HepG2 (cell line): Measurements from ENCODE around the gene ZNF620. TPM values are rescaled to one million over a fixed set of nuclear protein-coding genes. Genes with fewer than 3 reads are reported as not detected.
A peak's percentile ranks its signal among the peaks of the same experiment; 100 is the strongest.

ENCODE experiments used
- CCDC6 ChIP-seq: sonication (generic); formaldehyde crosslinking; IDR thresholded peaks from 2 replicates; pipeline ENCODE4 v1.8.1; 2022; ENCODE audit warnings: mild to moderate bottlenecking, missing genetic modification reagents, moderate library complexity
- FOXP1 ChIP-seq, 2 experiments: fragments of 450-650 bp in 1 of 2; IDR thresholded peaks; 2 replicates each; pipeline ENCODE4 v1.6.1; 2017 to 2018; ENCODE audit warnings: antibody characterized with exemption in 1 of 2
- HOMEZ ChIP-seq: IDR thresholded peaks from 2 replicates; pipeline ENCODE4 v1.6.1; 2016; ENCODE audit warnings: low read depth
- IRF2 ChIP-seq: IDR thresholded peaks from 2 replicates; pipeline ENCODE4 v1.6.1; 2018; ENCODE audit warnings: missing genetic modification reagents, missing compliant biosample characterization
- JUND ChIP-seq: sonication (generic); formaldehyde crosslinking; IDR thresholded peaks from 2 replicates; pipeline ENCODE4 v1.8.0; 2022; ENCODE audit warnings: mild to moderate bottlenecking, missing genetic modification reagents
- KLF6 ChIP-seq: IDR thresholded peaks from 2 replicates; pipeline ENCODE4 v1.8.0; 2016; ENCODE audit warnings: missing biosample characterization, missing genetic modification reagents
- NPAS2 ChIP-seq: sonication (generic); formaldehyde crosslinking; IDR thresholded peaks from 2 replicates; pipeline ENCODE4 v1.8.0; 2022; ENCODE audit warnings: mild to moderate bottlenecking, missing genetic modification reagents, borderline replicate concordance
- SRSF9 ChIP-seq: fragments of 200-400 bp; formaldehyde crosslinking; IDR thresholded peaks from 2 replicates; pipeline ENCODE4 v1.6.1; 2018; ENCODE audit warnings: borderline replicate concordance, mild to moderate bottlenecking, low read depth, low read length; ENCODE audit not compliant: insufficient read depth, poor library complexity, severe bottlenecking
- STAT5B ChIP-seq: sonication (generic); formaldehyde crosslinking; IDR thresholded peaks from 2 replicates; pipeline ENCODE4 v1.4.0; 2020; ENCODE audit warnings: missing genetic modification reagents
- U2AF1 ChIP-seq: fragments of 200-400 bp; formaldehyde crosslinking; optimal IDR thresholded peaks from 2 replicates; pipeline ENCODE3; 2017; ENCODE audit warnings: mild to moderate bottlenecking, low read depth, low read length
- ZNF124 ChIP-seq: sonication (generic); formaldehyde crosslinking; IDR thresholded peaks from 2 replicates; pipeline ENCODE4 v1.4.0; 2020; ENCODE audit warnings: missing genetic modification reagents
- ZNF260 ChIP-seq: sonication (generic); formaldehyde crosslinking; IDR thresholded peaks from 2 replicates; pipeline ENCODE4 v1.4.0; 2020; ENCODE audit warnings: missing genetic modification reagents, low read depth, mild to moderate bottlenecking, borderline replicate concordance
- ZNF281 ChIP-seq: sonication (generic); formaldehyde crosslinking; IDR thresholded peaks from 2 replicates; pipeline ENCODE4 v1.4.0; 2020; ENCODE audit warnings: missing genetic modification reagents, borderline replicate concordance
- ZNF343 ChIP-seq: sonication (generic); formaldehyde crosslinking; IDR thresholded peaks from 2 replicates; pipeline ENCODE4 v1.4.0; 2020; ENCODE audit warnings: mild to moderate bottlenecking, missing genetic modification reagents
- ZNF446 ChIP-seq: sonication (generic); formaldehyde crosslinking; IDR thresholded peaks from 2 replicates; pipeline ENCODE4 v1.5.0; 2020; ENCODE audit warnings: mild to moderate bottlenecking, missing genetic modification reagents
- ZNF543 ChIP-seq: sonication (generic); formaldehyde crosslinking; IDR thresholded peaks from 2 replicates; pipeline ENCODE4 v1.4.0; 2020; ENCODE audit warnings: mild to moderate bottlenecking, missing genetic modification reagents
- ZNF577 ChIP-seq: sonication (generic); formaldehyde crosslinking; IDR thresholded peaks from 2 replicates; pipeline ENCODE4 v1.4.0; 2020; ENCODE audit warnings: mild to moderate bottlenecking, low read depth, missing genetic modification reagents, borderline replicate concordance
- ZNF768 ChIP-seq: sonication (generic); formaldehyde crosslinking; IDR thresholded peaks from 2 replicates; pipeline ENCODE4 v1.4.0; 2020; ENCODE audit warnings: missing genetic modification reagents
- polyA plus RNA-seq, 8 experiments: library from polyadenylated mRNA; depleted of rRNA in 3 of 8; stranded (reverse) in 7 of 8; unstranded in 1 of 8; fragments of >200 nt; fragmentation: Illumina TruSeq in 4 of 8; extraction: Trizol in 4 of 8; gene quantifications; 2 replicates each; pipeline versions ENCODE4 v1.2.1 to v1.2.3, GENCODE V29; 2011 to 2016; ENCODE audit warnings: low read depth in 4 of 8, missing spikeins in 1 of 8, mixed read lengths in 1 of 8; ENCODE audit not compliant: insufficient read depth in 1 of 8
- total RNA-seq, 5 experiments: library from RNA; depleted of rRNA; stranded (reverse); fragments of >200 nt; fragmentation: Illumina TruSeq; extraction: Trizol; gene quantifications; 2 replicates each; pipeline ENCODE4 v1.2.3, GENCODE V29; 2016; ENCODE audit warnings: low read depth in 1 of 5
- TF ChIP-seq, protein P1 (sequence below): sonication (generic); formaldehyde crosslinking; IDR thresholded peaks from 2 replicates; pipeline ENCODE4 v1.4.0; 2020; ENCODE audit warnings: missing genetic modification reagents

Gene ZNF620
- total and polyA plus RNA-seq, 2 of the 13 experiments (the other 11 are each of a cell fraction or from before 2014, with no cell fraction given), result 2.3 to 12.2 TPM

DNA sequence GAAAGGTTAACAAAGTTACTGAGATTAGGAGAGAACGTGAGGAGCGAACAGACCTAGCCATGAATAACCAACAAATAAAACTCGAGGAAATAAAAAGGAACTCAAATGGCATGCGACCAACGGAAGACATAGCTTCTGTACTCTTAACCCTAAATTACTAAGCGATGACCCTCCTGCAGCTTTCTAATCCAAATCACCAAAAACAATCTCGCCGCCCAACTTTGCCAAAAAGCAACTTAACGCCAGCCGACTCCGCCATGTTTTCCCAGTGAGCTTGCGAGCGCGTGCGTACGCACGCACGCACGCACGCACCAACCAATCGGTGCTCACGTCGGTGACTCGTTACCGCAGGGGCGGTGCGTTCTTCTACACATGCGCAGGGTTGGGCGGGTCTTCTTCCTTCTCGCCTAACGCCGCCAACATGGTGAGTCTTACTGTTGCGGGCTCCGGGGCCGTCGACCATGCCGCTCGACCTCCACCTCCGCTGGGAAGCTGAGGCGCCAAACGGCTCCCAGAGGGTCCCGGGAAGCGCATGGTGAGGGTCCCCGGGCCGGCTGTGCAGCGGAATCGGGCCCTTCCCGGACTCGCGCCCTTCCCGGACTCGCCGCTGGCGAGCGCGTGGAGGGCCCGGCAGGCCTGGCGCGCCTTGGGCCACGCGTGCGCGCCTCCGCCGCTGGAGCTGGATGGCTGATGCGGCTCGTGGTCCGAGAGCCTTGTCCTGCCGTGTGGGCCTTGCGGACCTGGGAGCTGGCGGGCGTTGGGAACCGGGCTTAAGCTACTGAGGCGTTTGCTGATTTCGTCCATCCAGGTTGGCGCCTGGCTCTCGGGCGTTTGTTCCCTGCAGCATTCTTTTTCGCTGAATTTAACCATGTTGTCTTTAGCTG, 48.7 kb upstream of the ZNF620 start, which contains the start of gene RPL14 (continued):
- TF ChIP-seq ZNF281 (CRISPR knock-in tag), result no peak
- TF ChIP-seq ZNF577 (CRISPR knock-in tag), result no peak
- TF ChIP-seq U2AF1, result no peak
- TF ChIP-seq JUND (CRISPR knock-in tag), result 0 out of 2 replicates have a peak, but pooled peaks have one; percentile 11
- TF ChIP-seq ZNF768 (CRISPR knock-in tag), result peak; percentile 62
- TF ChIP-seq FOXP1 (IDR thresholded peaks at IDR 0.05), result no peak
- no peak for TF ChIP-seq FOXP1 (CRISPR knock-in tag; IDR thresholded peaks at IDR 0.05)
- TF ChIP-seq NPAS2 (CRISPR knock-in tag), result no peak
- TF ChIP-seq KLF6 (CRISPR knock-in tag), result no peak
- no peak for TF ChIP-seq ZNF260 (CRISPR knock-in tag)
- 0 out of 2 replicates have a peak, but pooled peaks have one; percentile 55 for TF ChIP-seq ZNF543 (CRISPR knock-in tag)
- peak; percentile 36; the same call in 1 of the 2 replicates for TF ChIP-seq ZNF124 (CRISPR knock-in tag)
- peak; percentile 28; the same call in 1 of the 2 replicates for TF ChIP-seq IRF2
- TF ChIP-seq, protein P1, sequence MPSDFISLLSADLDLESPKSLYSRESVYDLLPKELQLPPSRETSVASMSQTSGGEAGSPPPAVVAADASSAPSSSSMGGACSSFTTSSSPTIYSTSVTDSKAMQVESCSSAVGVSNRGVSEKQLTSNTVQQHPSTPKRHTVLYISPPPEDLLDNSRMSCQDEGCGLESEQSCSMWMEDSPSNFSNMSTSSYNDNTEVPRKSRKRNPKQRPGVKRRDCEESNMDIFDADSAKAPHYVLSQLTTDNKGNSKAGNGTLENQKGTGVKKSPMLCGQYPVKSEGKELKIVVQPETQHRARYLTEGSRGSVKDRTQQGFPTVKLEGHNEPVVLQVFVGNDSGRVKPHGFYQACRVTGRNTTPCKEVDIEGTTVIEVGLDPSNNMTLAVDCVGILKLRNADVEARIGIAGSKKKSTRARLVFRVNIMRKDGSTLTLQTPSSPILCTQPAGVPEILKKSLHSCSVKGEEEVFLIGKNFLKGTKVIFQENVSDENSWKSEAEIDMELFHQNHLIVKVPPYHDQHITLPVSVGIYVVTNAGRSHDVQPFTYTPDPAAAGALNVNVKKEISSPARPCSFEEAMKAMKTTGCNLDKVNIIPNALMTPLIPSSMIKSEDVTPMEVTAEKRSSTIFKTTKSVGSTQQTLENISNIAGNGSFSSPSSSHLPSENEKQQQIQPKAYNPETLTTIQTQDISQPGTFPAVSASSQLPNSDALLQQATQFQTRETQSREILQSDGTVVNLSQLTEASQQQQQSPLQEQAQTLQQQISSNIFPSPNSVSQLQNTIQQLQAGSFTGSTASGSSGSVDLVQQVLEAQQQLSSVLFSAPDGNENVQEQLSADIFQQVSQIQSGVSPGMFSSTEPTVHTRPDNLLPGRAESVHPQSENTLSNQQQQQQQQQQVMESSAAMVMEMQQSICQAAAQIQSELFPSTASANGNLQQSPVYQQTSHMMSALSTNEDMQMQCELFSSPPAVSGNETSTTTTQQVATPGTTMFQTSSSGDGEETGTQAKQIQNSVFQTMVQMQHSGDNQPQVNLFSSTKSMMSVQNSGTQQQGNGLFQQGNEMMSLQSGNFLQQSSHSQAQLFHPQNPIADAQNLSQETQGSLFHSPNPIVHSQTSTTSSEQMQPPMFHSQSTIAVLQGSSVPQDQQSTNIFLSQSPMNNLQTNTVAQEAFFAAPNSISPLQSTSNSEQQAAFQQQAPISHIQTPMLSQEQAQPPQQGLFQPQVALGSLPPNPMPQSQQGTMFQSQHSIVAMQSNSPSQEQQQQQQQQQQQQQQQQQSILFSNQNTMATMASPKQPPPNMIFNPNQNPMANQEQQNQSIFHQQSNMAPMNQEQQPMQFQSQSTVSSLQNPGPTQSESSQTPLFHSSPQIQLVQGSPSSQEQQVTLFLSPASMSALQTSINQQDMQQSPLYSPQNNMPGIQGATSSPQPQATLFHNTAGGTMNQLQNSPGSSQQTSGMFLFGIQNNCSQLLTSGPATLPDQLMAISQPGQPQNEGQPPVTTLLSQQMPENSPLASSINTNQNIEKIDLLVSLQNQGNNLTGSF (CRISPR knock-in tag), result 0 out of 2 replicates have a peak, but pooled peaks have one; percentile 42
- TF ChIP-seq ZNF343 (CRISPR knock-in tag), result peak; percentile 74; the same call in 1 of the 2 replicates
- TF ChIP-seq CCDC6 (CRISPR knock-in tag), result peak; percentile 52; the same call in 1 of the 2 replicates
- no peak; the same call in 1 of the 2 replicates for TF ChIP-seq ZNF446 (CRISPR knock-in tag)
- no peak for TF ChIP-seq STAT5B (CRISPR knock-in tag)
- no peak for TF ChIP-seq SRSF9
- TF ChIP-seq HOMEZ (CRISPR knock-in tag), result 0 out of 2 replicates have a peak, but pooled peaks have one; percentile 19
